ENCODE measurements around the gene DGAT2. TPM values are rescaled to one million over a fixed set of nuclear protein-coding genes. Genes with fewer than 3 reads are reported as not detected.
"Not testable (repeated sequence)": the region's sequence is repeated elsewhere in the genome, so short reads cannot be mapped to it uniquely, and the experiment has no call there.

Gene DGAT2
- 3.9 and 4.1 TPM in 2 replicates for total RNA-seq (2014; rRNA removed; shearing (Covaris generic))
- polyA plus RNA-seq (2015; cell fraction: cytosol; rRNA removed): 6.7 and 6.8 TPM in 2 replicates
- polyA plus RNA-seq (2015; cell fraction: nucleus; rRNA removed): 1.2 and 1.5 TPM in 2 replicates

GRCh38 chr11:75768112-75768908 is at the start of gene DGAT2:
DGAT2 (plus strand) TSS chr11:75768778; CDS start chr11:75768992, 214 bp downstream.
- in situ Hi-C loops (cut with HindIII; ENCODE audit: low pct_unique_long_range_greater_than_20kb, low sequenced_read_pairs): no loop called here
- DNase-seq (ENCODE audit: low read depth, low spot score): peak; percentile 25

GRCh38 chr11:75719340-75720239 is 49.0 kb upstream of the DGAT2 start:
- in situ Hi-C loops (cut with HindIII; ENCODE audit: low pct_unique_long_range_greater_than_20kb, low sequenced_read_pairs): no loop called here
- DNase-seq (ENCODE audit: low read depth, low spot score): no peak

GRCh38 chr11:75720639-75721038 is 47.9 kb upstream of the DGAT2 start:
- in situ Hi-C loops (cut with HindIII; ENCODE audit: low pct_unique_long_range_greater_than_20kb, low sequenced_read_pairs): no loop called here
- no peak for DNase-seq (ENCODE audit: low read depth, low spot score)

- in situ Hi-C loops (cut with HindIII; ENCODE audit: low pct_unique_long_range_greater_than_20kb, low sequenced_read_pairs): no loop called here
Measured at GRCh38 chr11:75721852-75722668, 46.5 kb upstream of the DGAT2 start.

GRCh38 chr11:75722669-75723042 is 45.9 kb upstream of the DGAT2 start:
- no peak for DNase-seq (ENCODE audit: low read depth, low spot score)
- in situ Hi-C loops (cut with HindIII; ENCODE audit: low pct_unique_long_range_greater_than_20kb, low sequenced_read_pairs): no loop called here

More at GRCh38 chr11:75721852-75722668, 46.5 kb upstream of the DGAT2 start:
- no peak for DNase-seq (ENCODE audit: low read depth, low spot score)

GRCh38 chr11:75725547-75726320 is 42.8 kb upstream of the DGAT2 start:
- no peak for DNase-seq (ENCODE audit: low read depth, low spot score)
- in situ Hi-C loops (cut with HindIII; ENCODE audit: low pct_unique_long_range_greater_than_20kb, low sequenced_read_pairs): no loop called here

GRCh38 chr11:75728992-75729391 is 39.6 kb upstream of the DGAT2 start:
- in situ Hi-C loops (cut with HindIII; ENCODE audit: low pct_unique_long_range_greater_than_20kb, low sequenced_read_pairs): no loop called here
- DNase-seq (ENCODE audit: low read depth, low spot score): no peak

- no peak for DNase-seq (ENCODE audit: low read depth, low spot score)
- in situ Hi-C loops (cut with HindIII; ENCODE audit: low pct_unique_long_range_greater_than_20kb, low sequenced_read_pairs): no loop called here
Measured at GRCh38 chr11:75731095-75731494, 37.5 kb upstream of the DGAT2 start.

- in situ Hi-C loops (cut with HindIII; ENCODE audit: low pct_unique_long_range_greater_than_20kb, low sequenced_read_pairs): no loop called here
- DNase-seq (ENCODE audit: low read depth, low spot score): no peak
Measured at GRCh38 chr11:75733071-75733430, 35.5 kb upstream of the DGAT2 start.

GRCh38 chr11:75733431-75734107 is 35.0 kb upstream of the DGAT2 start:
- in situ Hi-C loops (cut with HindIII; ENCODE audit: low pct_unique_long_range_greater_than_20kb, low sequenced_read_pairs): no loop called here
- no peak for DNase-seq (ENCODE audit: low read depth, low spot score)

GRCh38 chr11:75734491-75735180 is 33.9 kb upstream of the DGAT2 start:
- in situ Hi-C loops (cut with HindIII; ENCODE audit: low pct_unique_long_range_greater_than_20kb, low sequenced_read_pairs): no loop called here
- DNase-seq (ENCODE audit: low read depth, low spot score): no peak

- no peak for DNase-seq (ENCODE audit: low read depth, low spot score)
- in situ Hi-C loops (cut with HindIII; ENCODE audit: low pct_unique_long_range_greater_than_20kb, low sequenced_read_pairs): no loop called here
Measured at GRCh38 chr11:75735181-75735845, 33.3 kb upstream of the DGAT2 start.

- DNase-seq (ENCODE audit: low read depth, low spot score): no peak
- in situ Hi-C loops (cut with HindIII; ENCODE audit: low pct_unique_long_range_greater_than_20kb, low sequenced_read_pairs): no loop called here
Measured at GRCh38 chr11:75737314-75737713, 31.3 kb upstream of the DGAT2 start.

GRCh38 chr11:75740681-75741080 is 27.9 kb upstream of the DGAT2 start:
- in situ Hi-C loops (cut with HindIII; ENCODE audit: low pct_unique_long_range_greater_than_20kb, low sequenced_read_pairs): no loop called here
- DNase-seq (ENCODE audit: low read depth, low spot score): no peak

GRCh38 chr11:75743159-75743558 is 25.4 kb upstream of the DGAT2 start:
- DNase-seq (ENCODE audit: low read depth, low spot score); in situ Hi-C loops (cut with HindIII; ENCODE audit: low pct_unique_long_range_greater_than_20kb, low sequenced_read_pairs): not testable (repeated sequence)

Data from SK-MEL-5 (cell line).